GM12864 (cell line): ENCODE measurements around the gene ZNF280C.

Experiments used
- DNase-seq: peaks from one replicate; pipeline ENCODE4 v3.0.0-alpha.2; 2011; ENCODE audit warnings: low read depth
- H3K4me3 ChIP-seq: 2 replicates; pipeline ENCODE4 v1.5.1; 2011; ENCODE audit warnings: mild to moderate bottlenecking, low read depth, low read length, control low read depth
- CTCF ChIP-seq: IDR thresholded peaks from 2 replicates; pipeline ENCODE4 v1.5.1; 2011; ENCODE audit warnings: low read depth, mild to moderate bottlenecking, moderate library complexity, low read length, control low read depth, inconsistent platforms; ENCODE audit errors: missing control alignments

The ZNF280C gene

GRCh38 chrX:130268449-130269170 lies at the start of gene ZNF280C:
Gene ZNF280C, minus strand, starts transcription at chrX:130268899. Its CDS starts 8,450 bp downstream, at chrX:130260449.
- peak; percentile 22 for TF ChIP-seq CTCF
- peak within 1 kb of the TSS; percentile 81 for H3K4me3 ChIP-seq
- DNase-seq: peak; percentile 81

GRCh38 chrX:130304587-130305368 lies 36.1 kb upstream of the ZNF280C start:
- TF ChIP-seq CTCF: peak; percentile 17
- H3K4me3 ChIP-seq: no peak overlapping the region
- no peak for DNase-seq

GRCh38 chrX:130301977-130302376 lies 33.3 kb upstream of the ZNF280C start:
- no peak for TF ChIP-seq CTCF
- no peak for DNase-seq
- H3K4me3 ChIP-seq: no peak overlapping the region

- DNase-seq: no peak
- TF ChIP-seq CTCF: no peak
- no peak overlapping the region for H3K4me3 ChIP-seq
Measured at GRCh38 chrX:130301405-130301804, 32.7 kb upstream of the ZNF280C start.

- DNase-seq: no peak
- no peak overlapping the region for H3K4me3 ChIP-seq
- TF ChIP-seq CTCF: no peak
Measured at GRCh38 chrX:130300010-130300282, 31.2 kb upstream of the ZNF280C start.

- DNase-seq: no peak
- H3K4me3 ChIP-seq: no peak overlapping the region
- TF ChIP-seq CTCF: no peak
Measured at GRCh38 chrX:130299279-130300009, 30.7 kb upstream of the ZNF280C start.
